Panc1 (cell line): ENCODE data around the gene BCL2. TPM values are rescaled to one million over a fixed set of nuclear protein-coding genes. Genes with fewer than 3 reads are reported as not detected.

Source experiments
- ATAC-seq: fragments of 200-7000 bp; cut with Tn5 transposase; 2 replicates; pipeline ENCODE4 v1.9.1; 2020; ENCODE audit warnings: mild to moderate bottlenecking, moderate library complexity
- BruUV-seq: library from RNA; stranded (reverse); fragments of 400-500 nt; replicated peaks from 2 replicates; lab custom pipeline; 2021; lab: Mats Ljungman, UMichigan
- CTCF ChIA-PET: fragments of 300-600 bp; sonication (Branson Sonifier 250); formaldehyde crosslinking; loops from one replicate; lab custom pipeline; 2022; ENCODE audit warnings: antibody characterized with exemption; lab: Charles Lee
- POLR2A ChIA-PET: fragments of 300-600 bp; sonication (Branson Sonifier 250); formaldehyde crosslinking; loops from one replicate; lab custom pipeline; 2022; ENCODE audit warnings: antibody characterized with exemption; lab: Charles Lee
- DNase-seq: peaks from one replicate; pipeline ENCODE4 v3.0.0-alpha.2; 2010; ENCODE audit warnings: low read depth, low spot score
- H3K27ac ChIP-seq: 2 replicates; pipeline ENCODE4 v1.5.1; 2011; ENCODE audit warnings: mild to moderate bottlenecking, low read length, inconsistent platforms
- H3K27me3 ChIP-seq: fragments of 200-500 bp; sonication (Bioruptor generic); 2 replicates; pipeline ENCODE4 v1.6.0; 2014; ENCODE audit warnings: low read length, inconsistent platforms; ENCODE audit not compliant: control insufficient read depth, insufficient read depth
- H3K36me3 ChIP-seq: fragments of 200-500 bp; sonication (Bioruptor generic); 2 replicates; pipeline ENCODE4 v1.5.1; 2014; ENCODE audit warnings: inconsistent platforms, mild to moderate bottlenecking, low read length, moderate library complexity; ENCODE audit not compliant: control insufficient read depth, insufficient read depth
- H3K4me1 ChIP-seq: 2 replicates; pipeline ENCODE4 v1.5.1; 2011; ENCODE audit warnings: inconsistent platforms, mild to moderate bottlenecking, low read length, moderate library complexity; ENCODE audit not compliant: control insufficient read depth, insufficient read depth
- H3K4me3 ChIP-seq, 2 experiments: 2 replicates each; pipeline ENCODE4 v1.5.1; 2011 to 2012; ENCODE audit warnings: low read depth in 2 of 2, low read length in 2 of 2, mild to moderate bottlenecking in 2 of 2, inconsistent platforms in 1 of 2, moderate library complexity in 1 of 2
- H3K9me3 ChIP-seq: fragments of 200-500 bp; sonication (Bioruptor generic); 2 replicates; pipeline ENCODE4 v1.5.1; 2014; ENCODE audit warnings: low read depth, mild to moderate bottlenecking, inconsistent platforms, low read length, moderate library complexity; ENCODE audit not compliant: control insufficient read depth, insufficient read depth
- CTCF ChIP-seq: fragments of 450-650 bp; IDR thresholded peaks from 2 replicates; pipeline ENCODE4 v1.5.1; 2017; ENCODE audit warnings: mild to moderate bottlenecking
- POLR2AphosphoS5 ChIP-seq: IDR thresholded peaks from 2 replicates; pipeline ENCODE4 v1.6.1; 2012; ENCODE audit warnings: mild to moderate bottlenecking, low read depth, low read length, moderate library complexity
- REST ChIP-seq, 2 experiments: IDR thresholded peaks; 2 replicates each; pipeline ENCODE4 v1.6.1; 2011 to 2012; ENCODE audit warnings: low read depth in 2 of 2, control low read depth in 1 of 2, low read length in 1 of 2, mild to moderate bottlenecking in 1 of 2, moderate library complexity in 1 of 2; ENCODE audit not compliant: insufficient read depth in 1 of 2
- SIN3A ChIP-seq: IDR thresholded peaks from 2 replicates; pipeline ENCODE4 v1.6.1; 2012; ENCODE audit warnings: low read depth, mild to moderate bottlenecking, low read length, moderate library complexity, borderline replicate concordance; ENCODE audit not compliant: insufficient read depth
- TCF7L2 ChIP-seq: IDR thresholded peaks from 2 replicates; pipeline ENCODE4 v1.6.1; 2011; ENCODE audit warnings: mild to moderate bottlenecking, low read depth, low read length, inconsistent platforms
- in situ Hi-C: cut with HindIII; loops from 2 replicates; pipeline ENCODE4 v1.10.0; 2016; ENCODE audit warnings: low sequenced_read_pairs, low pct_unique_long_range_greater_than_20kb
- intact Hi-C: fragments of 100-400 bp; cut with micrococcal nuclease; formaldehyde crosslinking; loops from one replicate; pipeline ENCODE4 v1.10.0; 2022; ENCODE audit not compliant: unreplicated experiment
- total RNA-seq: library from RNA; stranded (reverse); gene quantifications from one replicate; pipeline ENCODE4 v1.2.1, GENCODE V29; 2021; ENCODE audit not compliant: unreplicated experiment

BCL2 gene
- total RNA-seq, 1 experiment from 2014 or later: 0.72 TPM

GRCh38 chr18:63263444-63263843 is 56.1 kb downstream of the BCL2 start:
- CTCF ChIA-PET: no interaction called here
- ATAC-seq (no peak), DNase-seq (no peak)
- Histone ChIP-seq H3K36me3 (no peaks in the 10 kb centered on the region), H3K27me3 (no peaks in the 10 kb centered on the region), H3K27ac (no peak overlapping the region), H3K9me3 (no peaks in the 10 kb centered on the region), H3K4me3 (no peak overlapping the region), H3K4me1 (no peaks in the 10 kb centered on the region)
- no TSS peak for BruUV-seq
- POLR2A ChIA-PET: no interaction called here
- TF ChIP-seq POLR2AphosphoS5: no peak
- no peak for TF ChIP-seq SIN3A
- no peak for TF ChIP-seq CTCF
- no peak for TF ChIP-seq REST (IDR thresholded peaks at IDR 0.05; ENCODE audit: insufficient read depth in 1 of 2, low read depth in 2 of 2, low read length in 1 of 2)
- no peak for TF ChIP-seq TCF7L2
- in situ Hi-C loops: no loop called here
- intact Hi-C loops: no loop called here

GRCh38 chr18:63262369-63263335 is 56.9 kb downstream of the BCL2 start:
- no peak for TF ChIP-seq CTCF
- no peak for TF ChIP-seq REST (IDR thresholded peaks at IDR 0.05; ENCODE audit: insufficient read depth in 1 of 2, low read depth in 2 of 2, low read length in 1 of 2)
- TF ChIP-seq TCF7L2: no peak
- no peak for TF ChIP-seq SIN3A
- TF ChIP-seq POLR2AphosphoS5: no peak
- ATAC-seq (no peak), DNase-seq (no peak)
- Histone ChIP-seq H3K27me3 (no peaks in the 10 kb centered on the region), H3K27ac (no peak overlapping the region), H3K36me3 (no peaks in the 10 kb centered on the region), H3K4me3 (no peak overlapping the region), H3K4me1 (no peaks in the 10 kb centered on the region), H3K9me3 (no peaks in the 10 kb centered on the region)
- in situ Hi-C loops (no loop called here), intact Hi-C loops (no loop called here)
- ChIA-PET POLR2A (no interaction called here), CTCF (no interaction called here)
- no TSS peak for BruUV-seq
